ENCODE results near the gene ANKLE2.

DNA sequence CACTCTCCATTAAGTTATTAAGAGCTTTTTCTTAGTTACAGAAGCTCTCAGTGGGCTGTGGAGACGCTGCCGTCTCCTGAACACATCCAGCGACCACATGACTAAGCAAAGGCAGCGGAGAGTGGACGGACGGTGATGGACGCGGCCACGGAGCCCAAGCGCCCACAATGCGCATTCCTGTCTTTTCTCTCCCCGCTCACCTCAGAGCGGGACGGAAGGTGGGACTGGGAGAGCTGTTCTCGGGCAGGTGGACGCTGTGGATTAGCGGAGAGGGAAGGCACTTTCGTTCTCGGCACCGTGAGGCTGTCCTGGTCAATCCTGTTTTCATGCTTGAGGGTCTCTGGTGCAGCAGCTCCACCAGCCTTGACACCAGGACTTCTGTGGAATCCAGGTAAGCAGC is 2.6 kb upstream of the ANKLE2 start:
- TF ChIP-seq, protein P1, sequence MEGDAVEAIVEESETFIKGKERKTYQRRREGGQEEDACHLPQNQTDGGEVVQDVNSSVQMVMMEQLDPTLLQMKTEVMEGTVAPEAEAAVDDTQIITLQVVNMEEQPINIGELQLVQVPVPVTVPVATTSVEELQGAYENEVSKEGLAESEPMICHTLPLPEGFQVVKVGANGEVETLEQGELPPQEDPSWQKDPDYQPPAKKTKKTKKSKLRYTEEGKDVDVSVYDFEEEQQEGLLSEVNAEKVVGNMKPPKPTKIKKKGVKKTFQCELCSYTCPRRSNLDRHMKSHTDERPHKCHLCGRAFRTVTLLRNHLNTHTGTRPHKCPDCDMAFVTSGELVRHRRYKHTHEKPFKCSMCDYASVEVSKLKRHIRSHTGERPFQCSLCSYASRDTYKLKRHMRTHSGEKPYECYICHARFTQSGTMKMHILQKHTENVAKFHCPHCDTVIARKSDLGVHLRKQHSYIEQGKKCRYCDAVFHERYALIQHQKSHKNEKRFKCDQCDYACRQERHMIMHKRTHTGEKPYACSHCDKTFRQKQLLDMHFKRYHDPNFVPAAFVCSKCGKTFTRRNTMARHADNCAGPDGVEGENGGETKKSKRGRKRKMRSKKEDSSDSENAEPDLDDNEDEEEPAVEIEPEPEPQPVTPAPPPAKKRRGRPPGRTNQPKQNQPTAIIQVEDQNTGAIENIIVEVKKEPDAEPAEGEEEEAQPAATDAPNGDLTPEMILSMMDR (IDR thresholded peaks at IDR 0.05; ENCODE audit: insufficient read depth, low read length, poor library complexity, severe bottlenecking) = no peak
- no peak for TF ChIP-seq EZH2phosphoT487 (conservative IDR thresholded peaks at IDR 0.05; ENCODE audit: low read length)

Data from SU-DHL-6 (cell line).